ENCODE results near the gene CHD9.

GRCh38 chr16:53069772-53070171, 15.0 kb downstream of the CHD9 start:
- TF ChIP-seq POLR2A (IDR thresholded peaks at IDR 0.05; ENCODE audit: low read depth, low read length) (no peak), POLR2AphosphoS5 (IDR thresholded peaks at IDR 0.05; ENCODE audit: low read depth, low read length) (no peak), TAF1 (IDR thresholded peaks at IDR 0.05; ENCODE audit: borderline replicate concordance, low read depth, low read length) (no peak)
